OCI-LY1 (cell line): Measurements from ENCODE around the gene KITLG.

Source experiments
- CTCF ChIP-seq: fragments of 200-600 bp; sonication (generic), shearing (Covaris generic); IDR thresholded peaks from 2 replicates; pipeline ENCODE4 v1.5.1; 2017; ENCODE audit warnings: mild to moderate bottlenecking, antibody characterized with exemption, low read length, moderate library complexity, mixed read lengths
- EZH2 ChIP-seq: fragments of 200-600 bp; sonication (generic), shearing (Covaris generic); IDR thresholded peaks from 2 replicates; pipeline ENCODE4 v1.8.0; 2017; ENCODE audit warnings: borderline replicate concordance, mixed run types, mild to moderate bottlenecking, antibody characterized with exemption, low read length, moderate library complexity, mixed read lengths

- TF ChIP-seq CTCF = no peak
- TF ChIP-seq EZH2 = no peak
Observed at GRCh38 chr12:88538250-88538649, 42.0 kb downstream of the KITLG start.
